ENCODE results near the gene CALY. TPM values are rescaled to one million over a fixed set of nuclear protein-coding genes. Genes with fewer than 3 reads are reported as not detected.

The CALY gene
- total RNA-seq, 1 experiment from 2014 or later: not detected

DNA sequence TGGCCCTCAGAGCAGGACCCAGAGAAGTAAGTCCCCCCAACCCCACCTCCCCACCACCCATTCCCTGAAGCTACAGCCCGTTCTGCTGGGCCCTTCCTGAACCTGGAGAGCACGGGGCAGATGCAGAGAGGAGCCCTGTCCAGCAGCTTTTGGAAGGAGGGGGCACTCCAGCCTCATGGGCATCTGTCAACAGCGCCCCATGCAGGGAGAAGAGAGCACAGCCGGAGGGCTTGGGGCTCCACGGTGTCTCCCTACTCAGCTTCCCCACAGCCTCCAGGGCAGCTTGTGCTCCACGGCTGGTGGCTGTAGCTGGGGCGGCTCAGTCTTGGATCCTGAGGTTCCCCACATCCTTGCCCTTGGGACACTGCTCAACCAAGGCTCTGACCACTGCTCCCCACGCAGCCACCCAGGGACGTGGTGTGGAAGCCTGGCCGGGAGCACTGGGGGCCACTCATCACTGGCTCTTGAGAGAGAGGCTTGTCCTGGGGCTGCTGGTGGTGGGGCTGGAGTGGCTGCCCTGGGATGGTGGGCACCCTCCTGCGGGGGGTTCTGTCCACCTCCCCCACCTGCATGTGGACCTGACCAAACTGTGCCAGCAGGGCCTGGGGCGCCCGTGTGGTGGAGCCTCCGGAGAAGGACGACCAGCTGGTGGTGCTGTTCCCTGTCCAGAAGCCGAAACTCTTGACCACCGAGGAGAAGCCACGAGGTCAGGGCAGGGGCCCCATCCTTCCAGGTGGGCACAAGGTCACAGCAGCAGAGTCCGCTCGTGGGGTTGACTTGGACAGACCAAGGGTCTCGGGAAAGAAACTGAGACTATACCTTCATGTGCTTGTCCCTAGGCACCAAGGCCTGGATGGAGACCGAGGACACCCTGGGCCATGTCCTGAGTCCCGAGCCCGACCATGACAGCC lies 15.0 kb upstream of the CALY start:
- Histone ChIP-seq H3K27me3 (ENCODE audit: low read length) (no peaks in the 10 kb centered on the region), H3K4me3 (ENCODE audit: low read length) (no peak overlapping the region), H4K20me1 (ENCODE audit: low read length) (no peaks in the 10 kb centered on the region), H3F3A (ENCODE audit: low read length, unreplicated experiment) (no peaks in the 10 kb centered on the region), H3K79me2 (ENCODE audit: low read length) (no peaks in the 10 kb centered on the region), H2AFZ (ENCODE audit: low read length) (no peak overlapping the region), H3K36me3 (ENCODE audit: low read depth, low read length) (no peaks in the 10 kb centered on the region), H3K9me3 (ENCODE audit: low read length) (no peaks in the 10 kb centered on the region), H3K9ac (ENCODE audit: low read length) (no peak overlapping the region), H3K4me1 (ENCODE audit: insufficient read depth, low read length) (0 out of 2 replicates have a peak, but pooled peaks cover 2% of the 10 kb centered on the region), H3K9me2 (replicated peaks; ENCODE audit: low read length) (no peaks in the 10 kb centered on the region), H3K27ac (ENCODE audit: low read length) (no peak overlapping the region), H3K4me2 (ENCODE audit: low read length) (no peak overlapping the region)
- ATAC-seq (no peak), DNase-seq (no peak)
- BruUV-seq (replicated peaks): no TSS peak
- CTCF ChIA-PET: no interaction called here
- no peak for TF ChIP-seq EZH2 (IDR thresholded peaks at IDR 0.05; ENCODE audit: low read length, unreplicated experiment)
- TF ChIP-seq, protein P1, sequence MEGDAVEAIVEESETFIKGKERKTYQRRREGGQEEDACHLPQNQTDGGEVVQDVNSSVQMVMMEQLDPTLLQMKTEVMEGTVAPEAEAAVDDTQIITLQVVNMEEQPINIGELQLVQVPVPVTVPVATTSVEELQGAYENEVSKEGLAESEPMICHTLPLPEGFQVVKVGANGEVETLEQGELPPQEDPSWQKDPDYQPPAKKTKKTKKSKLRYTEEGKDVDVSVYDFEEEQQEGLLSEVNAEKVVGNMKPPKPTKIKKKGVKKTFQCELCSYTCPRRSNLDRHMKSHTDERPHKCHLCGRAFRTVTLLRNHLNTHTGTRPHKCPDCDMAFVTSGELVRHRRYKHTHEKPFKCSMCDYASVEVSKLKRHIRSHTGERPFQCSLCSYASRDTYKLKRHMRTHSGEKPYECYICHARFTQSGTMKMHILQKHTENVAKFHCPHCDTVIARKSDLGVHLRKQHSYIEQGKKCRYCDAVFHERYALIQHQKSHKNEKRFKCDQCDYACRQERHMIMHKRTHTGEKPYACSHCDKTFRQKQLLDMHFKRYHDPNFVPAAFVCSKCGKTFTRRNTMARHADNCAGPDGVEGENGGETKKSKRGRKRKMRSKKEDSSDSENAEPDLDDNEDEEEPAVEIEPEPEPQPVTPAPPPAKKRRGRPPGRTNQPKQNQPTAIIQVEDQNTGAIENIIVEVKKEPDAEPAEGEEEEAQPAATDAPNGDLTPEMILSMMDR (conservative IDR thresholded peaks at IDR 0.05; ENCODE audit: low read depth, low read length): 0 out of 2 replicates have a peak, but pooled peaks have one; percentile 13
- TF ChIP-seq EZH2phosphoT487 (IDR thresholded peaks at IDR 0.05; ENCODE audit: borderline replicate concordance, low read length): no peak
- POLR2A ChIA-PET (ENCODE audit: unreplicated experiment): no interaction called here
- intact Hi-C loops (cut with micrococcal nuclease): no loop called here

DNA sequence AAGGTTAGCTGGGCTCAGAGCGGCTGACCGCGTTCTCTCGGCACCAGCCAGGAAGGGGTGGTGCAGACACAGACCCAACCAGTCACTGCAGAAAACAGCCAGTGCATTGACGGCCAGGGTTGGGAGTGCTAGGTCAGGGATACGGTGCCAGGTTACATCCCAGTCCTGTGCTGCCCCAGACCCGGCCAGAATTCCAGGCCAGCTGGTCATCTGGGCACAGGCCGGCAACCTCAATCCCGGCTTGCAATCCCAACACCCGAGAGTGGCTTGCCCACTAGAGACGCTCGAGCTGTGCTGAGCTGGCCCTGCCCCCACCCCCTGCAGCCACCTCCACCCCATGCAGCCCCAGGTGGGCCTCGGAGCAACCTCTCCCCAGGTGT lies 14.2 kb upstream of the CALY start:
- no peak overlapping the region for H3K9ac ChIP-seq (ENCODE audit: low read length)
- DNase-seq: no peak
- no peaks in the 10 kb centered on the region for H3K27me3 ChIP-seq (ENCODE audit: low read length)
- intact Hi-C loops (cut with micrococcal nuclease): no loop called here
- H3K9me3 ChIP-seq (ENCODE audit: low read length): no peaks in the 10 kb centered on the region
- no peaks in the 10 kb centered on the region for H3F3A ChIP-seq (ENCODE audit: low read length, unreplicated experiment)
- no peak overlapping the region for H3K4me2 ChIP-seq (ENCODE audit: low read length)
- no peak overlapping the region for H2AFZ ChIP-seq (ENCODE audit: low read length)
- no peaks in the 10 kb centered on the region for H4K20me1 ChIP-seq (ENCODE audit: low read length)
- H3K9me2 ChIP-seq (replicated peaks; ENCODE audit: low read length): no peaks in the 10 kb centered on the region
- no TSS peak for BruUV-seq (replicated peaks)
- TF ChIP-seq, protein P1 (conservative IDR thresholded peaks at IDR 0.05; ENCODE audit: low read depth, low read length): no peak
- TF ChIP-seq EZH2phosphoT487 (IDR thresholded peaks at IDR 0.05; ENCODE audit: borderline replicate concordance, low read length) (no peak), EZH2 (IDR thresholded peaks at IDR 0.05; ENCODE audit: low read length, unreplicated experiment) (no peak)
- no peak; the same call in 1 of the 2 replicates for ATAC-seq
- no peak overlapping the region for H3K4me3 ChIP-seq (ENCODE audit: low read length)
- no peaks in the 10 kb centered on the region for H3K36me3 ChIP-seq (ENCODE audit: low read depth, low read length)
- POLR2A ChIA-PET (ENCODE audit: unreplicated experiment): no interaction called here
- CTCF ChIA-PET: no interaction called here
- no peaks in the 10 kb centered on the region for H3K79me2 ChIP-seq (ENCODE audit: low read length)
- H3K27ac ChIP-seq (ENCODE audit: low read length): no peak overlapping the region
- no peaks in the 10 kb centered on the region for H3K4me1 ChIP-seq (ENCODE audit: insufficient read depth, low read length)

Data from PC-3 (cell line).